K562 (cell line): ENCODE data around the gene SUB1. TPM values are rescaled to one million over a fixed set of nuclear protein-coding genes. Genes with fewer than 3 reads are reported as not detected.

Source experiments
- ARID1B ChIP-seq: fragments of 450-650 bp; IDR thresholded peaks from 2 replicates; pipeline ENCODE4 v1.6.1; 2016; ENCODE audit warnings: antibody characterized with exemption, mild to moderate bottlenecking, inconsistent platforms
- ATF7 ChIP-seq: fragments of 450-650 bp; IDR thresholded peaks from 2 replicates; pipeline ENCODE4 v1.7.1; 2014; ENCODE audit warnings: mild to moderate bottlenecking, moderate library complexity
- BRD4 ChIP-seq: fragments of 200-600 bp; sonication (generic); IDR thresholded peaks from 2 replicates; pipeline ENCODE4 v1.6.1; 2017; ENCODE audit warnings: inconsistent platforms
- CHD4 ChIP-seq: fragments of 200-600 bp; sonication (generic); IDR thresholded peaks from 3 replicates; pipeline ENCODE4 v1.6.1; 2012; ENCODE audit warnings: low read depth, mild to moderate bottlenecking, mixed read lengths, low read length, inconsistent platforms; ENCODE audit not compliant: insufficient read depth, insufficient replicate concordance, poor library complexity, severe bottlenecking
- E2F8 ChIP-seq: fragments of 450-650 bp; IDR thresholded peaks from 2 replicates; pipeline ENCODE4 v1.7.1; 2018; ENCODE audit warnings: mild to moderate bottlenecking, low read depth; ENCODE audit not compliant: partially characterized antibody
- FOXM1 ChIP-seq, 2 experiments: fragments of 450-650 bp in 1 of 2; sonication (generic) in 1 of 2; formaldehyde crosslinking in 1 of 2; IDR thresholded peaks; 2 replicates each; pipeline versions ENCODE4 v1.6.1 to v1.9.0; 2017 to 2022; ENCODE audit warnings: low read depth in 2 of 2, mild to moderate bottlenecking in 2 of 2, missing genetic modification reagents in 1 of 2, moderate library complexity in 1 of 2
- GABPB1 ChIP-seq: sonication (generic); formaldehyde crosslinking; IDR thresholded peaks from 2 replicates; pipeline ENCODE4 v1.8.0; 2022; ENCODE audit warnings: mild to moderate bottlenecking, missing genetic modification reagents
- HBP1 ChIP-seq: fragments of 450-650 bp; formaldehyde crosslinking; IDR thresholded peaks from 2 replicates; pipeline ENCODE4 v1.4.0; 2022; ENCODE audit warnings: missing genetic modification characterization
- HLTF ChIP-seq: fragments of 450-650 bp; IDR thresholded peaks from 2 replicates; pipeline ENCODE4 v1.6.1; 2016
- KLF1 ChIP-seq: fragments of 450-650 bp; IDR thresholded peaks from 2 replicates; pipeline ENCODE4 v1.6.1; 2016; ENCODE audit warnings: missing genetic modification characterization, missing compliant biosample characterization
- MEF2A ChIP-seq: IDR thresholded peaks from 2 replicates; pipeline ENCODE4 v1.6.1; 2011; ENCODE audit warnings: low read depth, mild to moderate bottlenecking, low read length, moderate library complexity; ENCODE audit not compliant: control insufficient read depth
- MIER1 ChIP-seq: fragments of 450-650 bp; IDR thresholded peaks from 2 replicates; pipeline ENCODE4 v1.6.1; 2016; ENCODE audit warnings: antibody characterized with exemption, mild to moderate bottlenecking, low read depth
- NBN ChIP-seq: fragments of 450-650 bp; IDR thresholded peaks from 2 replicates; pipeline ENCODE4 v1.6.1; 2016; ENCODE audit warnings: low read depth, mild to moderate bottlenecking
- NCOA1 ChIP-seq: fragments of 450-650 bp; IDR thresholded peaks from 2 replicates; pipeline ENCODE4 v1.6.1; 2016; ENCODE audit warnings: low read depth
- RFX5 ChIP-seq: IDR thresholded peaks from 2 replicates; pipeline ENCODE4 v1.6.1; 2011; ENCODE audit warnings: low read depth, mild to moderate bottlenecking, improper control_type of control experiment, low read length
- RNF219 ChIP-seq: fragments of 250-450 bp; sonication (Bioruptor Pico); IDR thresholded peaks from 2 replicates; pipeline ENCODE4 v1.5.0; 2022; ENCODE audit warnings: mild to moderate bottlenecking
- SIN3B ChIP-seq: fragments of 450-650 bp; IDR thresholded peaks from 2 replicates; pipeline ENCODE4 v1.6.1; 2017; ENCODE audit warnings: low read depth, mild to moderate bottlenecking, moderate library complexity
- SMARCE1 ChIP-seq: fragments of 450-650 bp; IDR thresholded peaks from 2 replicates; pipeline ENCODE4 v1.7.1; 2016; ENCODE audit warnings: mild to moderate bottlenecking
- SMC3 ChIP-seq: conservative IDR thresholded peaks from 2 replicates; pipeline ENCODE4 v1.6.1; 2011; ENCODE audit warnings: low read depth, low read length, improper control_type of control experiment; ENCODE audit not compliant: insufficient read depth
- TCF7 ChIP-seq: sonication (generic); IDR thresholded peaks from 2 replicates; pipeline ENCODE4 v1.6.1; 2016; ENCODE audit warnings: antibody characterized with exemption, borderline replicate concordance
- TRIM25 ChIP-seq: fragments of 450-650 bp; IDR thresholded peaks from 2 replicates; pipeline ENCODE4 v1.7.0; 2016; ENCODE audit warnings: borderline replicate concordance
- TRIM28 ChIP-seq: fragments of 450-650 bp; IDR thresholded peaks from 2 replicates; pipeline ENCODE4 v1.6.1; 2017
- ZNF175 ChIP-seq: fragments of 200-800 bp; sonication (Bioruptor generic); IDR thresholded peaks from 2 replicates; pipeline ENCODE4 v1.6.1; 2016; ENCODE audit warnings: low read depth, mild to moderate bottlenecking, missing genetic modification characterization, missing compliant biosample characterization
- ZNF224 ChIP-seq: sonication (generic); formaldehyde crosslinking; IDR thresholded peaks from 2 replicates; pipeline ENCODE4 v1.8.0; 2022; ENCODE audit warnings: mild to moderate bottlenecking, missing genetic modification reagents
- polyA plus RNA-seq, 8 experiments: library from polyadenylated mRNA; depleted of rRNA in 4 of 8; stranded (reverse) in 5 of 8; unstranded in 3 of 8; fragments of >200 nt; fragmentation: Nextera tagmentation in 2 of 8; fragmentation: Illumina TruSeq in 1 of 8; extraction: Ambion mirVana in 2 of 8; extraction: Trizol in 1 of 8; gene quantifications; 2 replicates each; pipeline versions ENCODE4 v1.2.1 to v1.2.3, GENCODE V29; 2011 to 2014; ENCODE audit warnings: inconsistent platforms in 1 of 8, missing spikeins in 1 of 8
- total RNA-seq, 7 experiments: library from RNA; depleted of rRNA in 6 of 7; stranded (reverse); fragments of >200 nt in 6 of 7; fragmentation: Illumina TruSeq in 2 of 7; extraction: Trizol in 2 of 7; gene quantifications; 2 replicates each; pipeline versions ENCODE4 v1.2.1 to v1.2.3, GENCODE V29; 2011 to 2021; ENCODE audit warnings: low replicate concordance in 1 of 7

Gene SUB1
- total and polyA plus RNA-seq, 9 of the 15 experiments (the other 6 are each of a cell fraction or from before 2014, with no cell fraction given), result 336 to 1,031 (median 700) TPM

- TF ChIP-seq CHD4 (no peak), TRIM25 (no peak), SMC3 (no peak), MEF2A (no peak), ZNF175 (CRISPR knock-in tag) (no peak), MIER1 (no peak), NBN (peak; percentile 30; the same call in 1 of the 2 replicates), HLTF (no peak), RFX5 (no peak), RNF219 (CRISPR knock-in tag) (no peak), SMARCE1 (no peak), FOXM1 (IDR thresholded peaks at IDR 0.05; ENCODE audit: low read depth) (peak; percentile 83), FOXM1 (CRISPR knock-in tag; IDR thresholded peaks at IDR 0.05; ENCODE audit: low read depth) (no peak), HBP1 (CRISPR knock-in tag) (no peak), TRIM28 (peak; percentile 92), TCF7 (no peak), BRD4 (no peak), KLF1 (no peak), SIN3B (no peak), GABPB1 (no peak), ATF7 (no peak), E2F8 (no peak), ZNF224 (no peak), NCOA1 (no peak), ARID1B (no peak)
These were observed 273 bp upstream of the SUB1 start (continued) for GRCh38 chr5:32585122-32585445.
